GM12874 (cell line): ENCODE data around the gene HOXA13.

Source experiments
- TF ChIP-seq, protein P1 (sequence below): IDR thresholded peaks from 2 replicates; pipeline ENCODE4 v1.5.1; 2011; ENCODE audit warnings: low read depth, mild to moderate bottlenecking, control low read depth, low read length, moderate library complexity; ENCODE audit not compliant: insufficient read depth

The HOXA13 gene

DNA sequence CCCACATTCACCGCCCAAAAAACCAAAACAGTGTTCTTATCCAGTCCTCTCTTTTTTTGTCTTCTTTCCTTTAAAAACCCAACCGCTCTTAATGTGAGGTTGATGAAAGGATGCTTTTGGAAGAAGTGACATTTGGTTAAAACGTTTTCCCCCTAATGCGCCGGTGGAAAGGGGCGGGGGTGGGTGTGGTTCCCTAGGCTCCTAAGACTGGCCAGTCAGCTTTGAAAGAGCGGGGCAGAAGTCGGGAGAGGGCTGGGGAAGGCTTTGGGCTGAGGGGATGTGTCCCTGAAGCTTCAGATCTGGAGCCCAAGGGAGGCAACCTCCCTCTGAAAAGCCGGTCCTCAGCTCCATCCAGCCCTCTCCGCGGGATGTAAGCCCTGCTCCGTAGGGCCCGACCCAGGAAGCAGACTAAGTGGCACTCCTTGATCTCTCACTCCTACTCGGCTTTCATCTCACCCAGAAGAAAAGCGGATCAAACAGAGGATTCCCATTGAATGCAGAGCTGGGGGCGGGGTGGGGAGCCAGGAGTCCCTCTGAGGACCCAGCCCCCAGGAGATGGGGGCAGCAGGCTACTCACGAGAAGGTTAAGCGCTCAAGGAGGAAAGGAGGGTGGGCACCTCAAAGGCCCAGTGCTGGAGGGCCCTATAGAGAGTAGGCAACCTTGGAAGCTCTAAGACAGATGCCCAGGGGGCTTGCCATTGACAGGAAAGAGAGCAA, 40.3 kb upstream of the HOXA13 start:
- TF ChIP-seq, protein P1, sequence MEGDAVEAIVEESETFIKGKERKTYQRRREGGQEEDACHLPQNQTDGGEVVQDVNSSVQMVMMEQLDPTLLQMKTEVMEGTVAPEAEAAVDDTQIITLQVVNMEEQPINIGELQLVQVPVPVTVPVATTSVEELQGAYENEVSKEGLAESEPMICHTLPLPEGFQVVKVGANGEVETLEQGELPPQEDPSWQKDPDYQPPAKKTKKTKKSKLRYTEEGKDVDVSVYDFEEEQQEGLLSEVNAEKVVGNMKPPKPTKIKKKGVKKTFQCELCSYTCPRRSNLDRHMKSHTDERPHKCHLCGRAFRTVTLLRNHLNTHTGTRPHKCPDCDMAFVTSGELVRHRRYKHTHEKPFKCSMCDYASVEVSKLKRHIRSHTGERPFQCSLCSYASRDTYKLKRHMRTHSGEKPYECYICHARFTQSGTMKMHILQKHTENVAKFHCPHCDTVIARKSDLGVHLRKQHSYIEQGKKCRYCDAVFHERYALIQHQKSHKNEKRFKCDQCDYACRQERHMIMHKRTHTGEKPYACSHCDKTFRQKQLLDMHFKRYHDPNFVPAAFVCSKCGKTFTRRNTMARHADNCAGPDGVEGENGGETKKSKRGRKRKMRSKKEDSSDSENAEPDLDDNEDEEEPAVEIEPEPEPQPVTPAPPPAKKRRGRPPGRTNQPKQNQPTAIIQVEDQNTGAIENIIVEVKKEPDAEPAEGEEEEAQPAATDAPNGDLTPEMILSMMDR, result no peak

DNA sequence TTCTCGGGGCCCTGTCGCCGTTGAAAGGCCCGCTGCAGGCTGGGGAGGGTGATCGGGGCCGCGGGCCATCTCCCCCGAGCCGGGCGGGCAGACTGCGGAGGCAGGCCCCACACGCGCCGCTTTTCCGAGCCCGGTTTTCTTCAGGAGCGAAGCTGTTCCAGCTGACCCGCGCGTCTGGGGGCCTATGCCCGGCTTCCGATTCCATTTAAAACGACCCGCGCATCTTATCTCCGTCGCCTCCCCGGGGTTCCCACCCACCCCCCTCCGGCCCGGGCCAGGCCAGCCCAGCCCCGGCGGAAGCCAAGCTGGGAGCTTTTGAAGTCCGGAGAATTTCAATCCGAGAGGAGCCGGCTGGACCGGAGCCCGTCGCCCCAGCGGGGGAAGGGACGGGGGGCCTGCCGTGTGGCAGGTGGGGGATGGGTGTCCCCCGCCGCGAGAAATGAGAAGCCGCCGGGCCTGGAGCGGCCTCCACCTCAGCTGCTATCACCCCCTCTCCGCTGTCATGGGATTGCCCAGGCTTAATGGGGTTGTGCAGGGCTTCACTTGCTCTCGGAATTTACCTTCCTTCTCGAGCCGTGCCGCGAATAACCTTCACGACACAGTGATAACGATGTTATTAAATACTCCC, 39.6 kb upstream of the HOXA13 start:
- TF ChIP-seq, protein P1, result no peak

DNA sequence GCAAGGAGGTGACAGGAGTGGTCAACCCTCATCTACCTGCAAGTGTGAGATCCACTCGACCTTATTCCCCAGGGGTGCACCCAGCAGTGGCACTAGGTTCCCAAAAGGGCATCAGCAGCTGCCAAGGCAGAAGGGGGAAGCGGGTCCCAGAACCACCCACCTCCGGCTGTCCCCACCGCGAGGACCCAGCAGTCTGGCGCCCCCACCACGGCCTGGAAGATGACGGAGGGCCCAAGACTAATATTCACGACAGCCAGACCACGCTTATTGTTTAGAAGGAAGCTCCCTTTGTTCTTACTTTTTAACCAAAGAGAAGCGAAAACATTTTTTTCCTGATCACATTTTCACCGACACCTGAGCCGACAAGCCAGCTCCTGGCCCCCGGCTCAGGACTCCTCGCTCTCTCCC, 39.1 kb upstream of the HOXA13 start:
- TF ChIP-seq, protein P1, result no peak

DNA sequence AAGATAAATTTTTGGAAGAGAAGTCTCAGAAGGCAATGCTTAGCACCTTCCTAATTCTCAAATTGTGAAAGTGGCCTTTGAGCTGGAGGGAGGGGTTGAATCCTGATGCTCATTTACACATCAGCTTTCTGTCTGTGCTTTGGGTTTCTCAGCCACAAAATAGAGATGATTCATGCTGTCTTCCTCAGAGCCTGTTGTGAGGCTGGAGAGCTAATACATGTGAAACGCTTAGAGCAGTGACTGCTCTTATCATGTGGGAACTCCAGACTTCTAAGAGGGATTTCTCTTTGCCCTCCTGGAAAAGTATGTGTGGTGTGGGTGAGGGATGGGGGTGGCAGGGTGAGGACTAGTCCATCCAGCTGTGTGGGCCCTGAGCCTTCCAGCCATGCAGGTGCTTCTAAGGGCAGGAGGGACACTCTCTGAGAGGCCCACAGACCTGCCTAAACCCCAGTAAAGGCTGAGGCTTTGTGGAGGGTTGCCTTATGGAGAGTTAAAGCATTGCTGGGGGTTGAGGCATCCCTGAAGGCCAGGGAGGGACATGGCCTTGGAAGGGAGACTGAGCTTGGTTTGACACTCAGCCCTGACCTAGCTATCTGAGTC, 37.9 kb upstream of the HOXA13 start:
- TF ChIP-seq, protein P1, result no peak

DNA sequence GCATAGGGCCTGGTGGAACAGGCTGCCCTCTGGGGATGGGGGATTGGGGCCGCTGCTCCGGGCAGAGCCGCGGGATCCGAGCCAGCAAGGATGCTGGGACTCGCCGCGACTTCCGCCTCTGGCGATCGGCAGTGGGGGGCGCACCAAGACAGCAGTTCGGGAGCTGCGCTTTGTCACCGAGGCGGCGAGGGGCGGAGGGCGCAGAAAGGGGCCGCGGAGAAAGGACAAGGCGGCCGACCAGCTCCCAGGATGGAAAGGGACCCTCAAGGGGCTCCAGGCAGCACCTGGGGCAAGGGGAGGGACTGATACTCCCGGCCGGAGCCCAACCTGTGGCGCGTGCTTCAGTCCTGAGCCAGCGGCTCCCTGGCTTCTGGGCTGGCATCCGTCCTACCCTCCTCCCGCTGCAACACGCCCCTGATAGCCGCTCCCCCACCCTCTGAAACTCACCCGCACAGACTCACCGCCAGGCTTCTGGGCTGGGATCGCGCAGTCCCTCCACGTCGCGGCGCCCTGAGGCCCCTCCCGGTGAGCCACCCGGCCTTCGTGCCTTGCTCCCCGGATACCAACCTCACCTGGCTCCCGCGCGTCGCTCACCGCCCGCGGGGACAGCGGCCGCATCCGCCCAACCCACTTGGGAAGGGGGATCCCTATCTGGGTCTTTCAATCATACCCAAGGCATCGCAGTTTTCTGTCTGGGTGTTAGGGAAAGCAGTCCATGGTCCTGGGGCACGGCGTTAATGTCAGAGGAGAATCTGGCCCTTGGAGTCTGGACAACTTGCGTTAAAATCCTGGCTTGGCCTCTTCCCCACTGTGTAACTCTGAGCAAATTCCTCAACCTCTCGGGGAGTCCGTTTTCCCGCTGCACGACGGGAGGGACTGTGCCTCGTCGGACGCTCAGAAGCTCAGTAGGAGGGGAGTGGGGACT, 35.8 kb upstream of the HOXA13 start:
- TF ChIP-seq, protein P1, result peak; percentile 37; the same call in 1 of the 2 replicates

DNA sequence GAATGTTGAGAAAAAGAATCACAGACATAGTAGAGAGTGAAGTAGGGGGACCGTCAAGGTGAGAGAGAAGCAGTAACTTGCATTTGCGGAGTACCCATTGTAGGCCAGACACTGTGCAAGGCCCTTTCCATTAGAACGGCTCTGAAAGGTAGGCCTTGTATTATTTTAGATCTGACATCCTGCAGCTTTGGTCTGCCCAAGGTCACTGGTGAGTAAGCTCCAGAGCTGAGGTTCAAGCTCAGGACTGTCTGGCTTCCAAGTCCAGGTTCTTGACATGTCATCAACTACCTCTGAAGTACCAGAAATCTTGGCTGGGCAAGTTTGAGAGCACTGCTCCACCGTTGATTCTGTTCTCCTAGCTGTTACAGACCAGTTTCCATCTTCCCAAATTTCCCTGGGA, 29.6 kb upstream of the HOXA13 start:
- TF ChIP-seq, protein P1, result no peak
